GM18520 (cell line): ENCODE results near the gene FCN1.

Experiments used
- ATAC-seq: cut with Tn5 transposase; IDR thresholded peaks from one replicate; pipeline ENCODE4 v1.9.1; 2021; ENCODE audit not compliant: unreplicated experiment

Gene FCN1

DNA sequence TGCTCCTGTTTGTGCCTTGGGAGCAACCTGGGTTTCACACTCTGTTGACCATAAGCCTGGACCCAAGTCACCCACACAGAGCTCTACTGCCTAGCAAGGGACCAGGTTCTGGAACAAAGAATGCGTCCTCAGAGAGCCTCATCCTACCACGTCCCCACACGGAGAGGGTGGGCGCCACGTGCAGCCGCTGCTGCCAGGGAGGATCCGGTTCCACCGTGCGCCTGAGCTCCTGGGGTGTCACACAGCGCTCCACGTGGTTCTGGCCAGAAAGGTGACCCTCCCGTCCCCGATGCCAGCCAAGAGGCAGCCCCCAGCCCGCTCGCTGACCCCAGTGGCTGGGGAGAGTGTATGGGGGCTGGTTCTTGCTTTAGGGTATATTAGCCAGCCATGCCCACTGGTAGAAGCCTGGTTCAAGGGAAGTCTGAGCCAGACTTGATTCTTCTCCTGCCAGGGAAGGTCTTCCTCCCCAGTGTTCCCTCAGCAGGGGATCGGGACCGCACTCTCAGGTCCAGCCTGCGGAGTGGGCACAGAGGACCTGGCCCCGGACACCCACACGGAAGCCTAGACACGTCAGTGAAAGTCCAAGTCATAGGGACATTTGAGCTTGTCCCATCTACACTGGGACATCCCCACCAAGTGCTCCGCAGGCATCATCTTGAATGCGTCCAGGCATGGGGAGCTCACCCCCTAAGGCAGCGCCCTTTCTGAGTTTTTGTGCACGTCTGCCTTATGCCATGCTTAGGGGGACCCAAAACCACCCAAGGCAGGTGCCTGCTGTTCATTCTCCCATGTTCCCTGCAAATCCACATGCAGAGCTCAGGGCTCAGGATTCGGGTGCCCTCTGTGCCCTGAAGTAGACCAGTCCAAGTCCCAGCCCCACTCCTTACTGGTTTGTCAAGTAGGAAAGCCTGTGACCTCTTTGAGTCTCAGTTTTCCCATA lies 2.4 kb downstream of the FCN1 start:
- no peak for ATAC-seq

DNA sequence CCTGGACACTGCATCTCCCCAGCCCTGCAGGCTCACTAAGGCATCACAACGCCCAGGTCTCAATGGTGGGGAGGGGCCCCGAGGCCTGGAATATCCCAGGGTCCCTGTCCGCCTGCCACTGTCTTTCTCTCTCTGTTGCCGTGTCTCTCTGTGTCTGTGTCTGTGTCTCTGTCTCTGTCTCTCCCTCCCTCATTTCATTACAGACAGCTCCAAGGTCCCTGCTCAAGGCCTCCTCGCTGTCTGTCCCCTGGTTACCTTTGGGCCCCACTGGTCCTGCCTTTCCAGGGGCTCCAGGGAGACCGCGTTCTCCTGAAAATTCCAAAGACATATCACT lies 3.2 kb downstream of the FCN1 start:
- no peak for ATAC-seq

DNA sequence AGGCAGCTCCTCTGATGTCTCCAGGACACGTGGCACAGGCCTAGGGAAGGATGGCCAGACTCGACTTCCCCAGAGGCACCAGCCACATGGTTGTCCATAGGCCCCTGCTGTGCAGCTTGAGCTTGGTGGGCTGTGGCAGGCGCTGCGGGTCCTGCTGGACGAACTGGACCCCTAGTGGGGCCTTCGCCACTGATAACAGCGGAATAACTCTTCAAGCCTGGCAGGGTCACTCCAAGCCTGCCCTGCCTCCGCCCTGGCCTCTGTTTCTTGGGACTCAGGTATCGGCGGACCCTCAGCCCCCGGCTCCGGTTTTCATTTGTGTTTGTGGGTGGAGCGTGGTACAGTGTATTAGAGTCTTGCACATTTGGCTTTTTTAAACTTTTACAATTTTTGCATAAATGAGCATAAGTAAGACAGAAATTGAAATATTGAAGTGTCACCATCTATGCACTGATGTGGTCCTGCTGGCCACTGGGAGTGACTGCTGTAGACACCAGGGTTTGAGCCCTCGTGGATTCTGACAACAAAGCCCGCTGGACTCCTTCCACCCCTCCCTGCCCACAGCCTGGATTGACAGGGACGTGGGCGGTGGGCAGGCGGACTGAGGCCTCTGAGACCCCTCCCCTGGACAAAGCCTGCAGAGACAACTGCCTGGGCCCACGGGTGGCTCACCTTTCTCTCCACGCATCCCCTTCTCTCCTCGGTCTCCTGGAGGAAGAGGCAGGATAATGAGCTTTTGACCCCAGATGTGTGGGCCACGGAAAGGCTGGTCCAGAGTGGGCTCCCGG lies 3.8 kb downstream of the FCN1 start:
- ATAC-seq = no peak

DNA sequence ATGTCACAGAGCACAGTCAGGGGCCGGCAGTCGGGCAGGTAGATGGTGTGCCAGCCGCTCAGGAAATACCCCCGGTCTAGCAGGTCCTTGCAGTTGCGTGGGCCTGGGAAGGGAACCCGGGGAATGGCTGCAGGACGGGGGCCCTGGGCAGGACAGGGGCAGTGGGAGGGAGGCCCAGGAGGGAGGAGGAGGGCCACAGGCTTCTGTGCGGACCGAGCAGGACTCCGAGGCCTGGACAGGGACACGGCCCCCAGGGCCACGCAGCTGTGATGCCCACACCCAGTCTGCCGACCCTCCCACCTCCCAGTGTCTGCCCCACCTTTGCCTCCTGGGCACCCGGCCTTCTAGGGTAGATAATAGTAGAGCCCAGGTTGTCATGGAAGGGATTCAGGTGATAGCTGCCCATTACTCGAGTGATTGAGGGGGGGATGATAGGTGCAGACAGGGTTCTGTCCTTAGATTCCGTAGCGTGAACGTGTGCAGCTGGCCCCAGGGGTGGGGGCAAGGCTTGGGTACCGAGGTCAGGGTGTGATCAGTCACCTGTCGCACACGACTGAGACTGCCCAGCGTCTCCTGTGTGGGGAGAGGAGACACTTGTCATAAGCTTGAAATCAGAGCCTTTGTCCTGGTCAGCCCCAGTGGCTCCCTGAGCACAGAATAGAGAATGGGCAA lies 4.5 kb downstream of the FCN1 start:
- ATAC-seq = no peak

DNA sequence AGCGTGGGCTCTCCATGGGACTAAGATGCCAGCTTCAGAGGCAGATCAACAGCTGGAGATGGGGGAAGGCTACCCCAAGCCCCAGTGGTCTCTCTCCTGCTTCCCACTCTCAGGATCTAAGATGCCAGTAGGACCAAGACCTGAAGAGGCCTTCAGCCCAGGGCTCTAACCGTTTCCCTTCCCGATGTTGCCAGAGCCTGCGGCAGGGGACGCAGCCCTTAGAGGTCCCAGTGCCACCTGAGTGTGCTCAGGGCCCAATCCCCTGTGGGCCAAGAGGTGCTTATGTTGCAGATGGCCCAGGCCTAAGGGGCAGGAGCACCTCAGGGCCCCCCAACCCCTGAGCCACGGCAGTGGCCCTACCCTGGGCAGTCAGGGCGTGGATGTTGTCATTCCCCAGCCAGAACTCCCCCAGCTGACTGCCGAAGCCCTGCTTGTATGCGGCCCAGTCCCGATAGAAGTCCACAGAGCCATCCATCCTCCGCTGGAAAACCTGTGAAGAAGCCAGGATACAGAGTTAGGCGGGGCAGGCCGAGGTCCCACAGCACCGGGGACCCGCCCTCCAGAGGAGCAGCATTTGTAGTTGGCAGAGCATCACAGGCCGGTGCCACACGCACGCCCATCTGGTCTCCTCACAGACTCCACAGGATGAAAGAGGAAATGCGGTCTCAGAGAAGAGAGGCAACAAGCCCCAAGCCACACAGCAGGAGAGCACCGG lies 5.4 kb downstream of the FCN1 start:
- ATAC-seq = no peak

- no peak for ATAC-seq
Observed at GRCh38 chr9:134909511-134910481, 7.9 kb downstream of the FCN1 start.

- no peak for ATAC-seq
Observed at GRCh38 chr9:134908524-134909309, 9.0 kb downstream of the FCN1 start.

DNA sequence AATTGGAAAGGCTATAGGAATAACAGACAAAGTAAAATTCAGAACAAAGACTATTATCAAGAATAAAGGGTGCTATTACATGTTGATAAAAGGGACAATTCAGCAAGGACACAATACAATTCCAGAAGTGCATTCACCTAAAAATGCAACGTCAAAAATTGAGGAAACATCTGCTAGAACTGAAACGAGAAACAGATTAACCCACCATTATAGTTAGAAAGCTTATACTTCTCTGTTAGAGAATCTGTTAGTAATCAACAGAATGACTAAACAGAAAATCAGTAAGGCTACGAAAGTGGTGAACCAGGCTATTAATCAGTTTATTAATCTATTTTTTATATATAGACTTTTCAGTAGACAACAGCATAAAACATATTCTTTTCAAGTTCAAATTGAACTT lies 14.8 kb downstream of the FCN1 start:
- no peak for ATAC-seq

- no peak for ATAC-seq
Observed at GRCh38 chr9:134899818-134900217, 17.9 kb downstream of the FCN1 start.

GRCh38 chr9:134899168-134899567 lies 18.5 kb downstream of the FCN1 start:
- no peak for ATAC-seq

DNA sequence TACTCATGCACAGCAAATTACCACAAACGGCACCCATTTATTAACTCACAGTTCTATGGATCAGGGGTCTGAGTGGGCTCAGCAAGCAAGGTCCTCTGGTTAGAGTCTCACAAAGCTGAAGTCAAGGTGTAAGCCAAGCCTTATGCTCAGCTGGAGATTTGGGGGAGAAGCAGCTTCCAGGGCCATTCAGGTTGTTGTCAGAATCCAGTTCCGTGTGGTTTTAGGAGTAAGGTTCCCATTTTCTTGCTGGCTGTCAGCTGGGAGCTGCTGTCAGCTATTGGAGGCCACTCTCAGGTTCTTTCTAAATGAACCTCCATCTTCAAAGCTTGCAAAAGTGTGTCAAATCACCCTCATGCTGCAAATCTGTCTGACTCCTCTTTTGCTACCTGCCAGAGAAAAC lies 19.4 kb downstream of the FCN1 start:
- no peak for ATAC-seq

- ATAC-seq = no peak
Observed at GRCh38 chr9:134897584-134898170, 20.0 kb downstream of the FCN1 start.

DNA sequence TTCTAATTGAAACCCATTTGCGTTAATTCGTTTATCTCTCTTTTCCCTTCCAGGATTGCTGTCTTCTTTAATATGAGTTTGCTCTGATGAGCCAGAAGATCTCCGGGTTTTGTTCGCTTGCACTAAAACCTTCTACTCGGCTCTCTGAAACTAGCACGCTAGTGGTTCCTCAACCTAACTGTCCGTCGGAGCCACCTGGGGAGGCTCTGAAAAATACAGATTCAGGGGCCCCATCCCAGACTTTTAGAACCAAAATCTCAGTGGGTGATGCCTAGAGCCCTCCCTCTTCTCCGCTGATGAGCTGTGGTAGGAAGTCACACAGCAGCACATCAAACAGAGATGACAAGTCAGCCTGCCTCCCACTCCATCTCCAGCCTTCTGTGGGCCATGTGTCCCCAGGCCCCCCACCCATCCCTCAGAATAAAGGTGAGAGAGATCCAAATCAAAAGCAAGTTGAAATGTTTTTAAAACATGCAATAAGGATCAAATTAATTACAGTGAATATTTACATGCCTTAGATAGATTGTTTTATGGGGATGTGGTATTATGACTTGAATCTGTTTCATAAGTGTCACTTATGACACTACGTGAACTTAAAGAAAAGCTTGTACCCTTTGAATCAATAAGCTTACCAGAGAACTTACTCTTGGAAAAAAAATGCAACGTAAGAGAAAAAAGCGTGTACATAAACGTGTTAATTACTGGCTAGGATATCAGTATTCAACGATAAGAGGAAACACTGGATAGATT lies 20.7 kb downstream of the FCN1 start:
- ATAC-seq = no peak

GRCh38 chr9:134895908-134896833 lies 21.5 kb downstream of the FCN1 start:
- no peak for ATAC-seq

GRCh38 chr9:134895567-134895907 lies 22.2 kb downstream of the FCN1 start:
- ATAC-seq = no peak

DNA sequence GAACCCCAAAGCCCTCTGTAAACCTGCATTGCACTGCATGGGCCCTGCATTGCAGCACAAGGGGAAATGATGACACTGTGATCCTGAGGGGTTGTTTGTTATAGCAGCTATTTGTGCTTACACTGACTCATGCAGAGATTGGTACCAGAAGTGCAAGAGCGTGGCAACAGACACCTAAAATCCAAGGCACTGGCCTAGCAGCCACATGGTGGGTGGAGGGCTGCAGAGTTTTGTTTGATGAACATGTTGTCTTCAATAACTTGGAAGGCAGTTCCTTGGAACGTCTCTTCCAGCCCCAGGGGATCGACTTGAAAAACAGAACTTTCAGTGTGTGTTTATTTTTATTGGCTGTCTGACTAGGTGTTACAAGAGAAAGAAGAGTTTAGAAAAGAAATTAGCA lies 22.6 kb downstream of the FCN1 start:
- ATAC-seq = no peak
